Measurements from ENCODE around the gene ZNF33A. TPM values are rescaled to one million over a fixed set of nuclear protein-coding genes. Genes with fewer than 3 reads are reported as not detected.
"Not testable (repeated sequence)": the region's sequence is repeated elsewhere in the genome, so short reads cannot be mapped to it uniquely, and the experiment has no call there.

ZNF33A gene
- total and polyA plus RNA-seq, 12 donors = 5.6 to 27.7 (median 22.9) TPM

GRCh38 chr10:38054361-38054797 lies 43.9 kb downstream of the ZNF33A start:
- TF ChIP-seq CTCF (IDR thresholded peaks at IDR 0.05) = no peak
- ATAC-seq = peak in 1 of 8 donors; percentile 51
- H3K9me3 ChIP-seq = peaks cover 0 to 81% (median 28%) of the 10 kb centered on the region in 11 donors

GRCh38 chr10:38055274-38055894 lies 44.9 kb downstream of the ZNF33A start:
- Histone ChIP-seq H3K9me3 (peaks cover 0 to 77% (median 28%) of the 10 kb centered on the region in 11 donors), H3K36me3 (peaks cover 0 to 87% (median 46%) of the 10 kb centered on the region in 9 donors)
- H3K27ac ChIP-seq; H3K4me1 ChIP-seq; H3K4me3 ChIP-seq; H3K27me3 ChIP-seq; DNase-seq; ATAC-seq; intact Hi-C loops (cut with DNase I): not testable (repeated sequence)
- 99% methylated on average over 5 of the region's 5 CpGs for WGBS, 2 donors

More at GRCh38 chr10:38054361-38054797, 43.9 kb downstream of the ZNF33A start:
- H3K36me3 ChIP-seq = peaks cover 0 to 81% (median 46%) of the 10 kb centered on the region in 9 donors
- no peak for DNase-seq
- no peak overlapping the region for H3K27ac ChIP-seq
- no peaks in the 10 kb centered on the region for H3K27me3 ChIP-seq
- H3K4me3 ChIP-seq = no peak overlapping the region
- no peaks in the 10 kb centered on the region for H3K4me1 ChIP-seq
- intact Hi-C loops (cut with DNase I) = no loop called here

GRCh38 chr10:38069663-38070062 lies 59.2 kb downstream of the ZNF33A start:
- DNase-seq; H3K4me1 ChIP-seq; H3K36me3 ChIP-seq; ATAC-seq; H3K27ac ChIP-seq; H3K4me3 ChIP-seq; intact Hi-C loops (cut with DNase I); H3K9me3 ChIP-seq; H3K27me3 ChIP-seq: not testable (repeated sequence)
- 45 to 73% methylated on average over 1 of the region's 1 CpG for WGBS, 2 donors

- H3K4me1 ChIP-seq = no peaks in the 10 kb centered on the region
- WGBS, 2 donors = 85 to 89% methylated on average over 8 of the region's 8 CpGs
- no peak for DNase-seq
Observed at GRCh38 chr10:38070501-38070900, 60.0 kb downstream of the ZNF33A start.

GRCh38 chr10:38072552-38072951 lies 62.1 kb downstream of the ZNF33A start:
- H3K27ac ChIP-seq = no peak overlapping the region
- DNase-seq = no peak
- intact Hi-C loops (cut with DNase I) = no loop called here
- peaks cover 0 to 12% (median 0%) of the 10 kb centered on the region in 11 donors for H3K9me3 ChIP-seq
- no peaks in the 10 kb centered on the region for H3K27me3 ChIP-seq
- no peaks in the 10 kb centered on the region for H3K36me3 ChIP-seq
- TF ChIP-seq CTCF (IDR thresholded peaks at IDR 0.05) = no peak
- H3K4me1 ChIP-seq = no peaks in the 10 kb centered on the region
- ATAC-seq = no peak
- no peak overlapping the region for H3K4me3 ChIP-seq

More at GRCh38 chr10:38070501-38070900, 60.0 kb downstream of the ZNF33A start:
- H3K4me3 ChIP-seq = no peak overlapping the region
- H3K27ac ChIP-seq = no peak overlapping the region
- ATAC-seq = no peak
- H3K9me3 ChIP-seq = peaks cover 0 to under 1% (median 0%) of the 10 kb centered on the region in 11 donors
- H3K36me3 ChIP-seq = no peaks in the 10 kb centered on the region
- no peak for TF ChIP-seq CTCF (IDR thresholded peaks at IDR 0.05)
- intact Hi-C loops (cut with DNase I) = no loop called here
- no peaks in the 10 kb centered on the region for H3K27me3 ChIP-seq
